Activated CD8-positive, alpha-beta memory T cell treated with anti-CD3 and anti-CD28 coated beads for 48 hours (primary cell): ENCODE measurements around the gene PHACTR1.
"Not testable (repeated sequence)": the region's sequence is repeated elsewhere in the genome, so short reads cannot be mapped to it uniquely, and the experiment has no call there.

Source experiments
- DNase-seq, 3 experiments: peaks; one replicate each; pipeline ENCODE4 v3.0.0-alpha.2; 2020; ENCODE audit warnings: low read depth in 2 of 3, low spot score in 2 of 3

The PHACTR1 gene

DNA sequence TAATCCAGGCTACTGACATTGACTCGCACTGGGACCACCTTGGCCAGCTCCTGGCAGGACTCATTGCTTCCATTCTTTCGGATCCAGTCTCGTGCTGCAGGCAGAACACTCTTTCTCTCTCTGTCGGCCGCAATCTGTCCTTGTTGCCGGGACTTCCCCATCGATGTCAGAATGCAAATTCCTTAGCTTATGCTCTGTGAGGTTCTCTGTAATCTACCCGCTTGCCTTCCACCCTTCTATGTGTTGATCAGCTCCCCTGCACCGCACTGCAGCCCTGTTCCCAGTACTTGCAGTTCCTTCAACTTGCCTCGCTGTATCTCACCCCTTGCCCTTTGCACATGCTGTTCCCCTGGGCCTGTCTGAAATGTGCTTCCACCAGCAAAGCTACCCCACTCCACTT lies 182.0 kb downstream of the PHACTR1 start:
- no peak for DNase-seq

DNA sequence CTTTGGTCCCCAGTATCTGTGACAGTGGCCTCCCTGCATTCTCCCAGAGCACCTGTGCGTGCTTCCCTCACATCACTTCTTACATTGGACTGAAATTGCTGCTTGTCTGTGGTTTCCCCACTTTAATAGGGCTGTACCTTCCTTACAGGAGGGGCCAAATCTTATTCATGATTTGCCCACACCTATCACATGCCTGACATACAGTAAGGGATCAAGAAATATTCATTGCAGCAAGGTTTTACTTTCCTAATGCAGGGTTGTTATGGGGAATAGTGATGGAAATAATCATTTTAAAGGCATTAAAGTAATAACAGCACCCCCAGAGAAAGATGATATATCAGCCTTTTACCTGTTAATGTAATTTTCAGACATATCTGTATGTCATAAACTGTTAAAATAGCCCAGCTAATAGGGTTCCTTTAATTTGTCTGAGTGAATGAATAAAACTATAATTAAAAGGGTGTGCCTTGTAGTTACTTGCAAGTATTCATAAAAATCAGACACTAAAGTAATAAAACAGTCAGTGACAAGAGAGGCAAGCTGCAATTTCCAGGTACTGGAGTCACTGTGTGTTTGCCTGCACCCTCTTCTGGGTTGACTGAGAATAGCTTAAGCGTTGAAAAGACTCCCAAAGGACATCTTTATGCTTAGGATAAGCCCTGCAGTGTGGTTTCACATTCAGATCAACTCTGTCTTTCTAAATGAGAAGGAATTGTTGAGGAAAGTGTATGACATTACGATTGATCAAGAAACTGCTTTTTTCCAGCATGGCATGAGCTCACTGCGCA lies 182.7 kb downstream of the PHACTR1 start:
- DNase-seq = no peak

DNA sequence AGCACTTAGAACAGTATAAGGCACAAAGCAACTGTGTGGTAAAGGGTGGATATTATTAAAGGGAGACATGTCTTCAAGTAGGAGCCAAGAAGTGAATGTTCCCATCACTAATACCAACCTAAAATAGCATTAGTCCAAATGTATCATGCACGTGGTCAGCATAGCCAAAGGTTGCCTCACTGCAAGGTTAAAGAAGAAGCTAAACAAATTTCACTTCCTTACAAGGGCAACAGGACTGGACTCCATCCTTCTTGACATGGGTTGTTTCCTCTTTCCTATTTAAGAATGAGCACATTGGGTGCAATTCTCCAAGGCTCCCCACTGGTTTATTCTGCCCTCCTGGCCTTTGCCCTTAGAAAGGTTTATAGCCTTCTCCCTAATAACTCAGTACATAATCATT lies 186.7 kb downstream of the PHACTR1 start:
- DNase-seq = no peak

DNA sequence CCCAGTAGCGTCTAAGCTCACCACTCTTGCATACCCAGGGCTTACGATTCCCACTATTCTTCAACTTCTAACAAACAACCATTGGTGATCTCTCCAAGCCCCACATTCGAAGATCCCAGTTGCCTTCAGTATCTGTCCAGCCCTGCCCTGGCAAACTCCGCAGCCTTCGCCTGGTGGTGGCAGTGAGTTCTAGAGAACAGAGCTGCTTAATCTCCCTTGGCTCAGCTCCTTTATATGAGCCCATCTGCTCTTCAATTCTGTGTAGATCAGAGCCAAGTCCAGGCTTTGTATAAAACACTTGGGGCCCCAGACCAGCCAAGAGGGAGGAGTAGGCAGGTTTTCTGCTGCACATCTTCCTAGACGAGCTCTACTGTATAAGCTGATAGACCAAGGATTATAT lies 193.3 kb downstream of the PHACTR1 start:
- no peak for DNase-seq

DNA sequence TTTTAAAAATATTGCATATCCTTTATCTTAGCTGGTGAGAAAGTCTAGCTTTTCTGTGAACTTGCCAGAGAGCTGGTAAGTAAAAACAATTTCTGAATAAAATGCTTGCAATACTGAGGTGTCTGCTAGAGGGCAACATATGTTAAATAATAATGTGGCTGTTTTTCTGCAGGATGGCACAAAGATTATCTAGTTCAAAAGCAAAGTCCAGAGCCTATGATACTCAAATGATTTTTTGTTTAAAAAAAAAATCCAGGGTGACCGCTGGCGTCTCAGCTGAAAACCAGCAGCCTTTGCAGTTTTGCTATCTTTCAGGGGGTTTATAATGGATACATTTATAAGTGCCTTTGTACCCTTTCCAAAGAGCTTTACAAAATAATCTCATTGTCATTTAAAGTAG lies 194.9 kb downstream of the PHACTR1 start:
- DNase-seq = no peak

DNA sequence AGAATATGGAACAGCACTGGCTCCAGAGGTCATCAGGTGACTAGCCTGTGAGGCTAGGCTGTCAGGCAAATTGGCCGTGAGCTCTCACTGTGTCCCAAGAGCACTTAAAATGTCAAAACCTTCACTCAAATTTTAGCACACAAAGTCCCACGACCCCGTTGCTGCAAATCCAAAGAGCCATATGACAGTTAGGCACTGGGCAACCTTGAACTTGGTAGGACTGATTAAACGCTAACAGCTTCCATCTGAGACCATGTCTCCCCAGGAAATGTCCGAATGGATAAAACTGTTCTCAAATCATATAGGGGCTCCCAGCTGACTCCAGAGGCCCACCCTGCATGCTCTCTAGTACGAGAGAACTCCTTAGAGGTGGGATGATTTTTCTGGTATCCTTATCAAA lies 196.6 kb downstream of the PHACTR1 start:
- DNase-seq = no peak

DNA sequence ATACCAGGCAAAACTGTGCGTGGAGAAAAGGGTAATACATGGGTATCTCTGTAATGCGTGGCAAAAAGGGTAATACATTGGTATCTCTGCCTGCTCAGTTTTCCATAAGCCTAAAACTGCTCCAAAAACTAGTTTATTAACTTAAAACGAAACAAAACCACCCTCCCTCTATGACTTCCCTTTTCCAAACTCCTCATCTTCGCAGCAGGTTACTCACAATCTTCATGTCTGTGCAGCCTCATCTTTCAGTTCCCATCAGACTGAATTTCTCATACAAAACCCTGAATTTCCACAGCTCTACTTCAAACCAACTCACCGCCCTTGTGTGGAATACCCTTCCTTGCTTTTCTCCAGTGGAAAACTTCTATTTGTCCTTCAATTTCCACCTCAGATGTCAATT lies 199.4 kb downstream of the PHACTR1 start:
- no peak for DNase-seq

DNA sequence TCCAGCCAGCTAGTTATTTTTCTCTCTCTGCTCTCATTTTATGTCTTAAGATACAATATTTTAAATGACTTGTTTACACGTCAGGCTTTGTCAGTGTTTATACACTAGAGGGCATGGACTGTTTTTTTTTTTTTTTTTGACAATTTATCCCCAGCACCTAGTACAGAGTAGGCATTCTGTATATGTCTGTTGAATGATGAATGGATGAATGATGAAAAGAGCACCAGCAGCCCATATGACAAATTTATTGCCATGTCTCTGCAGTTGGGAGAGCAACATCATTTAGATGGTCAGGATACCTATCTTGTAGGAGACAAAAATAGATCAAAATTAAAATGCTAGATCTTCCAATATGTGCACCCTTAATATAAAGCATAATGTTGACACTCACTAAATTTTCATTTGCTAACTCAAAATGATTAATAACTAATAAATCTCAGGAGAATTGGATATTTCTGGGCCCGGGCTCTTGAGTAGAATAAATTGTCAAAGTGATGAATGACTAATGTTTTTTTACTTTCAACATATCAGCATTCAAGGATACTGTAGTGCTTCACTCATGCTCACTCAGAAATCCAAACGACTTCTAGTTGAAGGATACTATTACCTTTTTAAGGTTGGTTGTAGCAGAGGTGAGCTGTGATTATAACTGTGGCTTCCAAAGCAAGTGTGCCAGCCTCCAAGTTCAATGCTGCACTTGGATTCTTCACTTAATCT lies 200.0 kb downstream of the PHACTR1 start:
- no peak for DNase-seq

DNA sequence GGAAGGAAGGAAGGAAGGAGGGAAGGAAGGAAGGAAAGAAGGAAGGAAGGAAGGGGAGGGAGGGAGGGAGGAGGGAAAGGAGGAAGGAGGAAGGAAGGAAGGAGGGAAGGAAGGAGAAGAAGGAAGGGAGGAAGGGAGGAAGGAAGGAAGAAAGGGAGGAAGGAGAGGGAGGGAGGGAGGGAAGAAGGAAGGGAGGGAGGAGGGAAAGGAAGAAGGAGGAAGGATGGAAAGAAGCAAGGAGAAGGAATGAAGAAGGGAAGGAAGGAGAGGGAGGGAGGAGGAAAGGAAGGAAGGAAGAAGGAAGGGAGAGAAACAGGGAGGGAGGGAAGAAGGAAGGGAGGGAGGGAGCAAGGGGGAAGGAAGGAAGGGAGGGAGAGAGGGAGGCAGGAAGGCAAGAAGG lies 204.9 kb downstream of the PHACTR1 start:
- no peak for DNase-seq

DNA sequence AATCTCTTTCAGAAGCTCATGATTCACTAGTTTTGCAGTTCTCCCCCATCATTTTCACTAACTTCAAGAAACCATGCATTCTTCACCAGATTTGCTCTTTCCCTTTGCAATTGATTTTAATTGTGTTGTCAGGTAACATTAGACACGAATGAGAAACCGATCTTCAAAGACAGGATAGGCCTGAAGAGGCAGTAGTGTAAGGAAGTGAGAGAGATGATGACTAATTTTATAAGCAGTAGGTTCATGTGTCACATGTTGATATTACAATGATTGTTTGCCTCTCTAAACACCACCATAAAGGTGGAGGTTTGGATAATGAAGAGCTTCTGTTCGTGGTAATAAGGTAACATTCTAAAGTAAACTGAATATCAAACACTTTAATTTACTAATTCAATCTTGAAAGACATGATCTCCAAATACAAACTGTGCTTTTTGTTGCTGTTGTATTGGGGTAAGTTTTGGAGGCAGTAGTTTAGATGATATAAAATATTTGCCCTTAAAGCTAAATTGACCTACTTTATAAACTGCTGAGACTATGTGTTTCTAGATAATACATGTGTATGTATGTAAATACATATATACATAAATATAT lies 207.2 kb downstream of the PHACTR1 start:
- no peak for DNase-seq

DNA sequence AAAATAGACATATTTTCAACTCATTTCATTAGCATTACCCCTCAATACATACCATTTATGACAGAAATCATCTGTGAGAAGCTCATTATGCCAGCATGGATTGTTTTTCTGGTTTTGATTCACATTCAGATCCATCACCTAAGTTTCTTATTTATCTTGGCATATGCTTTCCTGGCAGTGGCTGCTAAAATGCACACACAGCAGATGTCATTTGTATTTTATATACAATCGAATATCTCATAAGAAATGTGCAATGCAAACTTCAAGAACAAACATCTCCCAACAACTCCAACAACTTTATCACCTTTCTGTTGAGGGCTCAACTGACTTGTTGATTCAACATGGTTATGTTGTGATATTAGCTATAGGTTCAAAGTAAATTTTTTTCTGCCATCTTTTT lies 208.3 kb downstream of the PHACTR1 start:
- DNase-seq = no peak

DNA sequence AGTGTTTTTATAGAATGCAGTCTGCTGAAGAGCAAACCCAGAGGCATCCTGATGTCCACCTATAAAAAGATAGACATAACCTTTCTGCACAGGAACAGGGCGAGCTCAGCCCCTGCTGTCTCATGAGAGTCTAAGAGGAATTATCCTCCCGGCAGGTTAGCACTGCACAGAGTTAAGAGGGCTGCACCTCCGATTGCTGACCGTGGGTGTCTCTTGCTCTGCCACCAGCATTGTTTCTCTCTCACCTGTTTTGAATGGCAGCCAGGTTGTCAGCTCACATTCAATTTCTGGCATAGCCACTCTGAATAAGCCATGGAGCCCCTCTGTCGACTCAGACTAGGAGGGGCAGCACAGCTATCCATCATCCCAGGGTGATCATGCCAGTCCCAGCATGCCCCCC lies 211.2 kb downstream of the PHACTR1 start:
- no peak for DNase-seq

DNA sequence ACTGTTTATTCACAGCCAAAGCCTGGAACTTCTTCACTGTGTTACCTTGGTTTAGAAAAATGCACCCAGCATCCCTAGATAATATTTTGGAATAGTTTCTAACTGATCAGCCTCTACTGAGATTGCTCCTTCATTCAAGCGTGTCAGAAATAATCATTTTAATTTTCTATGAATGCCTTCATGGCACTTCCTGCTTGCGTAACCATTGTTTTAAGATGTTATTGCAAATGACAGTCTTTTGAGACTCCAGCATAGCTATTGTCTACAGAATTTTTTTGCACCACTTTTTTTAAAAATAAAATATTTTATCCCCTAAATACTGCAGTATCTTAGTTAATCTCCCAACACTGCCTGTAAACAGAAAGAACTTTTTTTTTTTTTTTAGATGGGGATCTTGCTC lies 213.1 kb downstream of the PHACTR1 start:
- DNase-seq = no peak

DNA sequence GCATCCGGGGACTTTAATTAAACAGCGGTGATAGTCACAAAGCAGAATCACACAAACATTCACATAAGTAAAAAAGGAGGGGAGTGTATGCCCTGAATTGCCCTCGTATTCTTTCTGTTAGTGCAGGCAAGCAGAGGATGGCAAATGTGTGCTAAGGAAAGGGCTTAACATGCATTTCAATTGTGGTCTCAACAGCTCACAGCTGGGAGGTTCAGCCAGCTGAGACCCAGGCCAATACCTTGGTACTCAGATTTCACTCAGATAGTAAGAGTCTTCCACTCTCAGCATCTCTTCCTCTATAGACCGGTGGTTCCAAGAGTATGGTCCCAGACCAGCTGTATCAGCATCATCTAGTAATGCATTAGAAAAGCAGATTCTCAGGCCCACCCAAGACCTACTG lies 215.1 kb downstream of the PHACTR1 start:
- DNase-seq = no peak

DNA sequence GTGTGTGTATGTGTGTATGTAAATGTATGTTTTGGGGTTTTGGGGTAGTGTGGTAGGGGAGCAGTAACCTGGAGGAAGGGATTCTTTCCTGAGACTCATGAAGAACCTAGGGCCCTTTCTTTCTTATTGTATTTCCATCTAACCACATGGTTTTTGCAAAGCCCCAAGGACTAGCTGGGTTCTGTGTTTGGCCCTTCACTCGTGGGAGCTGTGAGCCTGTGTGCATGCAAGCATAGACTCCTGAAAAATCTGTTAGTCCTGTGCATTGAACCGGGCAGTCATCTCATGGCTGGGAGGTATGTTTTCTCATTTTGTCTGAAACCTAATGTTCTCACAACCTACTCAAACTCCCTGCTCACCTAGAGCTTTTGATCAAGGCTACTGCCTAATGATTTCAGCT lies 219.1 kb downstream of the PHACTR1 start:
- DNase-seq = no peak

DNA sequence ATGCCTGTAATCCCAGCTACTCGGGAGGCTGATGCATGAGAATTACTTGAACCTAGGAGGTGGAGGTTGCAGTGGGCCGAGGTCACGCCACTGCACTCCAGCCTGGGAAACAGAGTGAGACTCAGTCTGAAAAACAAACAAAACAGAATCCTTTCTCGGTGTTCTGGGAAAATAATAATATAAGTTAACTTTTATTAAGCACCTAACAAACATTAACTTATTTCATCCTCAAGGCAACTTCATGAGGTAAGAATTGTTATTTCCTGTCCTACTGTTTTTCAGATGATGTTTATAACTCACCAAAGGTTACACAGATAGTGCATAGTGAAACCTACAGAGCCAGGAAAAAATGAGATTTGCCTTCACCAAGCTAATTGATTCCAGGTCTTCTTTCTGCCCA lies 221.4 kb downstream of the PHACTR1 start:
- no peak for DNase-seq

DNA sequence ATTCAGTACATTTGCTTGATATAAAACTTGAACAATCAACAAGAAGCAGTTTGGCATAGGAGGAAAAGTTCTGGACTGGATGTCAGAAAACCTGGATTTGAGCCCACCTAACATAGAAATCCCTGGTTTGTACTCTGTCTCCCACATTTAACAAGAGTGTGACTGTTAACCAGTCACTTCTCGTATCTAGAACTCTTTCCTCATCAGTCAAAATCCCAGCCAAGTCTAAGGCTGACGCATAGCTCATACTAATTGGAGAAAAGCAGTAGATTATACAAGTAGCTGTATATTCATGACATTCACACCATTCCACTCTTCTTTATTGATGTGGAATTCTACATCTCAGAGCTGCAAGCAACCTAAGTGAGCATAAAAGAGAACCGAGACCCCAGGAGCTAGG lies 222.7 kb downstream of the PHACTR1 start:
- no peak for DNase-seq

DNA sequence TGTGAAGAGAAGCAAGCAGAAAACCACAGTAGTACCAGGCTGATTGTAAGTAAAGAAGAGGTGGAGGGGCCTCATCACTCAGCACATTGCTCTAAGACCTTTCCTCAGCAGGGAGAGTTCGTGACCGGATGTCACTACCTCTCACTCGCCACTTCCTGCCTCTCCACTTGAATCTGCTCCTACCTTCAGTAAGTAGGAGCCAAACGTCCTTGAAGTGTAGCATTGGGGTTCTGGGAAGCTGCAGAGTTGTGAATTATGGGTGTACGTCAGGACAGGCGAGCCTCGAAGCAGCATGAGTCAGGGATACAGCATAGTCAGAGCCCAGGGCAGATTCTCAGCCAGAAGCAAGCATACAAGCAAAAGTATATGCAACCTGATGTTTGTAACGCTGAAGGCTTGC lies 224.9 kb downstream of the PHACTR1 start:
- DNase-seq = no peak

DNA sequence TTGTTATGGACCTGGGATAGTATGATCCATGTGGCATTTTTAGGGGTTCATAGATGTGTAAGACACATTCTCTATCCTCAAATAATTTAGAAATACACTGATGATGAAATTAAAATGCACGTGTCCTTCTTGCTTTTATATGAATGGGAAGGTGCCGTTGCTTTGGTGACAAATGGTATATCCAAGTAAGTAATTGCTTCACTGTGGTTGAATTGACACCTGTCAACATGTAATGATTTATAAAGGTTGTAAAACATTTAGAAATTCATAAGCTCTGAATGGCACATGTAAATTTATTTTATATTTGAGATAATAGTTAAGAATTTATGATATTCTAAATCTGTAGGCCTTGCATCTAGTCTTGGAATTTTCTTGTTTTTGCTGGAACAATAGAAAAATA lies 227.0 kb downstream of the PHACTR1 start:
- no peak for DNase-seq

DNA sequence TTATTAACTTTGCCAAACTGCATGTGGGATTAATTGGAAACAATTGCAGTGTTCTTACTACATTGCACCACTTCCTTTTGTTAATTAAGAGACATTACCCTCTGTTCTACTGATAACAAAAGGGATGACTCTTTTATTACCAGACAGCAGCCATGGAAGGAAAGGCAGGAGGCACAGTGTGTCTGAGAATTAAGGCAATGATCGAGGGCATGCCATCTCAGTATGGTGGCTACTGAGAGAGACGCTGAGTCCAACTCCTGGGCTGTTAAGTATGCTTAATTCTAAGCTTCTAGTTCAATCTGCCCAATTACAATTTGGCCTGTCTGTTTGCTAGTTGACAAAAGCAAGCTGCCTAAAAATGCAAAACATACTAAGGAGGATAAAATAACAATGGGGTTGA lies 227.4 kb downstream of the PHACTR1 start:
- DNase-seq = no peak

DNA sequence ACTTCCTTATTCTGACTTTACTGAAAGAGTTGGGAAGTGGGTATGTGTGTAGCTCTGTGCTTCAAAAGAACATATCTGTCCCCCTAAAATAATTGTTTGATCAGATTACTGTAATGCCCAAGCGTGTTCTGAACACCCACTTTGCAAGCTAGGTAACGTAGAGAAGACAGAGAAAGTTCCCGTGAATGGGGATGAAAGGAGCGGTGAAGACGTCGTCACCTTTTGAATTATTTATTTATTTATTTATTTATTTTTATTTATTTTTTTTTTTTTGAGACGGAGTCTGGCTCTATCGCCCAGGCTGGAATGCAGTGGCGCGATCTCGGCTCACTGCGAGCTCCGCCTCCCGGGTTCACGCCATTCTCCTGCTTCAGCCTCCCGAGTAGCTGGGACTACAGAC lies 228.0 kb downstream of the PHACTR1 start:
- not testable (repeated sequence) for DNase-seq

DNA sequence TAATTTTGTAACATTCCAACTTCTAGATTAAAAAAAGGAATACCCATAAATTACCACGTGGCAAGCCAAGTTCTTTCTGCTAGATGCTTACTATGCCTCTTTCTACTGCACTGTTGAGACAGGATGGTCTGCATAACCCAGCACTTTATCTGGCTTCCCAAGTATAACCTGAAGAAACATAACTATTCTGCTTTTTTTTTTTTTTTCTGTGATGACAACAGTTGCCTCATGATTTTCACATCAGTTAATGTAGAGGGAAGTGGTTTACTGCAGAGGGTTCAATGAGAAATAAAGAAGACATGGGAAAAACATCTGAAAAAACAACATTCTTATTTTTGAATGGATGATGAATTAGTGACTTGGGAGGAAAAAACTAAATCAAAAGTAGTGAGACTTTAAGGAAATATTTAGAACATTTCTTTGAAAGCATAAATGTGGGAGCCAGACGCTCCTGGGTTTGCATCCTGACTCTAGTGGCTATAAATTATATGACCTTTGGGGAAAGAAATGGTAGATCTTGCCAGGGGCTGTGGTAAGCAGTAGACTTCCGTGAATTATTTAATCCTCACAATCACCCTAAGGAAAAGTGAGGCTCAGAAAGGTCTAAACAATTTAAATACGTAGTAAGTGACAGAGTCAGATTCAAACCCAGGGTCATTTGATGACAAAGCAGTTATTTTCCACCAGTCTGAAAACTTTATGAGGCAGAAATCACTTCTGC lies 230.7 kb downstream of the PHACTR1 start:
- no peak for DNase-seq
